ENCODE measurements around the gene OSBPL6.

DNA sequence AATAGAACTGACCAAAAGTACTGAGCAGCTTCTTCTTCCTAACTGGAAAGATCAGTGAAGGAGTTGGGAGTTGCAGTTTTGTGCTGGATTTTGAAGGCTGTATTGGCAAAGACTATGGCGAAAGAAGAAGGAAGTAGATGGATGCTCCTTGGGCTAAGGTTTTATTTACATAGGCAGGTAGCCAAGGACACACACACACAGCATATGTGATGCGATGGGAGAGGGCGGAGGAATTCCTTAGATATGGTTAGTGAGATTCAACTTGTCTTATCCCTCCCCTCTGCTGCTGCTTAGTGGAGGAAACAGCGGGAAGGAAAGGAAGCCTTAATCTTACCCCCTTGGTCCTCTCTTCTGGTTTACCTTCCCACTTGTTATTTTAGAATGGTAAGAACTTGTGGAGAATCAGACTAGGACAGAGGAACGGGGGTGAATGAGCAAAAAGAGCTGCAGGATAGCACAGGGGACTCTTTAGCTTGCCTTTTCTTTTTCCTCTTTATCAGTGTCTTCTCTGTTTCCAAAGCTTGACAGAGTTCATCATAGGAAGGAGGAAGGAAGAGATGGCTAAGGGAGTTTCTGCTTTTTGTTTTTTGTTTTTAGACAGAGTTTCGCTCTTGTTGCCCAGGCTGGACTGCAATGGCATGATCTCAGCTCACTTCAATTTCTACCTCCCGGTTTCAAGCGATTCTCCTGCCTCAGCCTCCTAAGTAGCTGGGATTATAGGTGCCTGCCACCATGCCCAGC lies 87.9 kb downstream of the OSBPL6 start:
- TF ChIP-seq TARDBP (IDR thresholded peaks at IDR 0.05) (no peak), SP1 (IDR thresholded peaks at IDR 0.05) (no peak), ZNF384 (IDR thresholded peaks at IDR 0.05) (no peak), BHLHE40 (IDR thresholded peaks at IDR 0.05; ENCODE audit: borderline replicate concordance) (no peak), SUZ12 (IDR thresholded peaks at IDR 0.05) (no peak), FOXM1 (IDR thresholded peaks at IDR 0.05; ENCODE audit: borderline replicate concordance) (no peak), HDGF (IDR thresholded peaks at IDR 0.05; ENCODE audit: borderline replicate concordance) (no peak), ARNT (IDR thresholded peaks at IDR 0.05) (no peak), CTBP1 (IDR thresholded peaks at IDR 0.05; ENCODE audit: borderline replicate concordance) (no peak), L3MBTL2 (conservative IDR thresholded peaks at IDR 0.05) (no peak)
- TF ChIP-seq, protein P1, sequence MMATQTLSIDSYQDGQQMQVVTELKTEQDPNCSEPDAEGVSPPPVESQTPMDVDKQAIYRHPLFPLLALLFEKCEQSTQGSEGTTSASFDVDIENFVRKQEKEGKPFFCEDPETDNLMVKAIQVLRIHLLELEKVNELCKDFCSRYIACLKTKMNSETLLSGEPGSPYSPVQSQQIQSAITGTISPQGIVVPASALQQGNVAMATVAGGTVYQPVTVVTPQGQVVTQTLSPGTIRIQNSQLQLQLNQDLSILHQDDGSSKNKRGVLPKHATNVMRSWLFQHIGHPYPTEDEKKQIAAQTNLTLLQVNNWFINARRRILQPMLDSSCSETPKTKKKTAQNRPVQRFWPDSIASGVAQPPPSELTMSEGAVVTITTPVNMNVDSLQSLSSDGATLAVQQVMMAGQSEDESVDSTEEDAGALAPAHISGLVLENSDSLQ (IDR thresholded peaks at IDR 0.05) = no peak
